Transverse colon (tissue), 4 donors: ENCODE results near the gene HOXB13.

Experiments used
- EP300 ChIP-seq: sonication (generic); formaldehyde crosslinking; IDR thresholded peaks from one replicate; pipeline ENCODE4 v1.6.1; 2017; ENCODE audit warnings: antibody characterized with exemption, low read depth
- POLR2A ChIP-seq: fragments of 450-650 bp; IDR thresholded peaks from one replicate; pipeline ENCODE4 v1.6.1; 2016; ENCODE audit warnings: antibody characterized with exemption, mild to moderate bottlenecking, moderate library complexity
- POLR2AphosphoS5 ChIP-seq, 3 donors: sonication (generic); formaldehyde crosslinking; IDR thresholded peaks; one replicate each; pipeline ENCODE4 v1.6.1; 2016; ENCODE audit warnings: antibody characterized with exemption in 3 of 3
- TF ChIP-seq, protein P1 (sequence below), 5 experiments: fragments of 200-600 bp in 3 of 5; fragments of 450-650 bp in 2 of 5; sonication (generic) in 3 of 5; IDR thresholded peaks; 1 replicate in 2 of 5; 2 replicates in 3 of 5; pipeline ENCODE4 v1.5.1; 2016 to 2017; ENCODE audit warnings: antibody characterized with exemption in 5 of 5, inconsistent platforms in 3 of 5, mild to moderate bottlenecking in 2 of 5, moderate library complexity in 1 of 5

DNA sequence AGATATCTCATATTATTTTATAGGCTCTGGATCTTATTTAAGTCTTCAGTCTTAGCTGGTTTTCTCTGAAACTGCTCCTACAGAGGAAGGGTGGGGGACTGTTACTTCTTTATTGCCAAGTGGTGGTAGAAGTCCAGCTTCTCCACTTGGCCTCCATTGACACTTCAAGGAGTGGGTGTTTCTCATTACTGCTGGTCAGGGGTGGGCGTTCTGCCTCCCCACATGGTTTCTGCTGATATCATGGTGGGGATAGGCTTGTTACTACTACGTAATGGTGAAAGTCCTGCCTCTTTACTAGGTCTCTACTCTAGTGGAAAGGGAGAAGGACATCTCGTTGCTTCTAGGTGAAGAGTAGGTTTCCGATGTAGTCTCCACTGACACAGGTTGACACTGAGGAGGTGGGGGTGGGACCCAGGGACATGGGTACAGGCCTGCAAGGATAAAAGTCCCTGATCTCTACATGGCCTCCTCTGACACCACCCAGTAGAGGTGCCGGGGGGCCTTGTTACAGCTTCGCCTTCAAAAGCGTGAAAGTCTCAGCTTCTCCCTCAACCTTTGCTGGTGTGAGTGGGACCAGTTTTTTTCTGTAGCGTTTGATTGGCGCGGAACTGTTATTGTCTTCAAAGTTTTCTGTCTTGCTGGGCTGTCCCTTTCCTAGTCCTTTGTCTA is 26.6 kb downstream of the HOXB13 start:
- TF ChIP-seq POLR2AphosphoS5 (IDR thresholded peaks at IDR 0.05) (no peak), EP300 (no peak), POLR2A (no peak)
- TF ChIP-seq, protein P1, sequence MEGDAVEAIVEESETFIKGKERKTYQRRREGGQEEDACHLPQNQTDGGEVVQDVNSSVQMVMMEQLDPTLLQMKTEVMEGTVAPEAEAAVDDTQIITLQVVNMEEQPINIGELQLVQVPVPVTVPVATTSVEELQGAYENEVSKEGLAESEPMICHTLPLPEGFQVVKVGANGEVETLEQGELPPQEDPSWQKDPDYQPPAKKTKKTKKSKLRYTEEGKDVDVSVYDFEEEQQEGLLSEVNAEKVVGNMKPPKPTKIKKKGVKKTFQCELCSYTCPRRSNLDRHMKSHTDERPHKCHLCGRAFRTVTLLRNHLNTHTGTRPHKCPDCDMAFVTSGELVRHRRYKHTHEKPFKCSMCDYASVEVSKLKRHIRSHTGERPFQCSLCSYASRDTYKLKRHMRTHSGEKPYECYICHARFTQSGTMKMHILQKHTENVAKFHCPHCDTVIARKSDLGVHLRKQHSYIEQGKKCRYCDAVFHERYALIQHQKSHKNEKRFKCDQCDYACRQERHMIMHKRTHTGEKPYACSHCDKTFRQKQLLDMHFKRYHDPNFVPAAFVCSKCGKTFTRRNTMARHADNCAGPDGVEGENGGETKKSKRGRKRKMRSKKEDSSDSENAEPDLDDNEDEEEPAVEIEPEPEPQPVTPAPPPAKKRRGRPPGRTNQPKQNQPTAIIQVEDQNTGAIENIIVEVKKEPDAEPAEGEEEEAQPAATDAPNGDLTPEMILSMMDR (IDR thresholded peaks at IDR 0.05), result no peak
